Activated T-helper 17 cell treated with anti-CD3 and anti-CD28 coated beads, Interleukin-2, amount 50 U/mL, for 72 hours (primary cell): ENCODE measurements around the gene RRM2. TPM values are rescaled to one million over a fixed set of nuclear protein-coding genes. Genes with fewer than 3 reads are reported as not detected.
"Not testable (repeated sequence)": the region's sequence is repeated elsewhere in the genome, so short reads cannot be mapped to it uniquely, and the experiment has no call there.

Experiments used
- ATAC-seq: fragments of 150-1000 bp; cut with Tn5 transposase; replicated peaks from 2 replicates; pipeline ENCODE4 v1.10.0; 2021; ENCODE audit warnings: mild to moderate bottlenecking, moderate library complexity
- H3K27ac Mint-ChIP-seq: one replicate; pipeline ENCODE4 v1.8.0; 2022; ENCODE audit warnings: mixed read lengths
- H3K27me3 Mint-ChIP-seq: one replicate; pipeline ENCODE4 v1.8.0; 2022; ENCODE audit warnings: mixed read lengths
- H3K36me3 Mint-ChIP-seq: one replicate; pipeline ENCODE4 v1.8.0; 2022; ENCODE audit warnings: low read depth, mild to moderate bottlenecking, mixed read lengths
- H3K4me1 Mint-ChIP-seq: one replicate; pipeline ENCODE4 v1.8.0; 2022; ENCODE audit warnings: mixed read lengths
- H3K4me3 Mint-ChIP-seq: one replicate; pipeline ENCODE4 v1.8.0; 2022; ENCODE audit warnings: mild to moderate bottlenecking, mixed read lengths
- H3K9me3 Mint-ChIP-seq: one replicate; pipeline ENCODE4 v1.8.0; 2022; ENCODE audit warnings: mixed read lengths
- total RNA-seq, 2 donors: library from RNA; stranded (reverse); gene quantifications; one replicate each; pipeline ENCODE4 v1.2.3, GENCODE V29; 2022

Gene RRM2
- total RNA-seq, 2 donors from 2014 or later, result 515 to 567 TPM

DNA sequence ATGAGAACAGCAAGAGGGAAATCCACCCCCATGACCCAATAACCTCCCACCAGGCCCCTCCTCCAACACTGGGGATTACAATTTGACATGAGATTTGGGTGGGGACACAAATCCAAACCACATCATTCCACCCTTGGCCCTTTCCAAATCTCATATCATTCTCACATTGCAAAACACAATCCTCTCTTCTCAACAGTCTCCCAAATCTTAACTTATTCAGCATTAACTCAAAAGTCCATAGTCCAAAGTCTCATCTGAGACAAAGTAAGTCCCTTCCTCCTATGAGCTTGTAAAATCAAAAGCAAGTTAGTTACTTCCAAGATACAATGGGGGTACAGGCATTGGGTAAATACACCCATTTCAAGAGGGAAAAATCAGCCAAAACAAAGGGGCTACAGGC is 17.6 kb upstream of the RRM2 start:
- H3K27me3 Mint-ChIP-seq, H3K4me3 Mint-ChIP-seq, H3K9me3 Mint-ChIP-seq, H3K4me1 Mint-ChIP-seq, H3K36me3 Mint-ChIP-seq, ATAC-seq, H3K27ac Mint-ChIP-seq: not testable (repeated sequence)

DNA sequence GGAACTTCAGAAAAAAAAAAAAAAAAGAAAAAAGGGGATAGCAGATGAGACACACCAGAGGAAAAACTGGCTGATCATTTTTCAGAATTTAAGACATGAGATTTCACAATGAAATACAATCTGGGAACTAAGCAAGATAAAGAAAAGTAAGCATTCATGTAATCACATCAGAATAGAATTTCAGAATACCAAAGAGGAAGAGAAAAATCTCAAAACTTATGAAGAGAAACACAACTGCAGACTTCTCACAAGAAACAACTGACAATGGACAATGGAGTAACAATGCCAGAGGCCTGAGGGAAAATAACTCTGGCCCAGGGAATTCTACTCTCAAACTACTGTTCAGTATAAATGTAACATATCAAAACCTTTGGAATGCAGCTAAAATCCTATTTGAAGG is 13.2 kb upstream of the RRM2 start:
- H3K4me1 Mint-ChIP-seq, result no peaks in the 10 kb centered on the region
- no peak overlapping the region for H3K27ac Mint-ChIP-seq
- H3K36me3 Mint-ChIP-seq, result no peaks in the 10 kb centered on the region
- H3K9me3 Mint-ChIP-seq, result peaks cover 5% of the 10 kb centered on the region
- H3K4me3 Mint-ChIP-seq, result no peak overlapping the region
- peaks cover 6% of the 10 kb centered on the region for H3K27me3 Mint-ChIP-seq
- no peak for ATAC-seq

DNA sequence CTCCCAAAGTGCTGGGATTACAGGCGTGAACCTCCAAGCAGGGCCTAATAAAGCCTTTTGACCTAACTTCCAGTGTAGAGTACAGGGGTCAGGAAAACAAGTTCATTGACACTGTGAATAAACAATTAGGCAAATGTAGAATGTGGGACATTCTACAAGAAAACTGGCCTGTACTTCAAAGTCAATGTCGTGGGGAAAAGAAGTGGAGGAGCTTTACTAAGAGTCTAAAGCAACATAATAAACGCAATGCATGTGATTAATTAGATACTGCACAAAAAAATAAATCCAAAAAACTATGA is 3.6 kb upstream of the RRM2 start:
- peaks cover 39% of the 10 kb centered on the region for H3K36me3 Mint-ChIP-seq
- H3K9me3 Mint-ChIP-seq, result no peaks in the 10 kb centered on the region
- peak overlapping the region; percentile 38 for H3K4me3 Mint-ChIP-seq
- no peak overlapping the region for H3K27ac Mint-ChIP-seq
- H3K4me1 Mint-ChIP-seq, result peaks cover 11% of the 10 kb centered on the region
- H3K27me3 Mint-ChIP-seq, result no peaks in the 10 kb centered on the region
- ATAC-seq, result no peak

DNA sequence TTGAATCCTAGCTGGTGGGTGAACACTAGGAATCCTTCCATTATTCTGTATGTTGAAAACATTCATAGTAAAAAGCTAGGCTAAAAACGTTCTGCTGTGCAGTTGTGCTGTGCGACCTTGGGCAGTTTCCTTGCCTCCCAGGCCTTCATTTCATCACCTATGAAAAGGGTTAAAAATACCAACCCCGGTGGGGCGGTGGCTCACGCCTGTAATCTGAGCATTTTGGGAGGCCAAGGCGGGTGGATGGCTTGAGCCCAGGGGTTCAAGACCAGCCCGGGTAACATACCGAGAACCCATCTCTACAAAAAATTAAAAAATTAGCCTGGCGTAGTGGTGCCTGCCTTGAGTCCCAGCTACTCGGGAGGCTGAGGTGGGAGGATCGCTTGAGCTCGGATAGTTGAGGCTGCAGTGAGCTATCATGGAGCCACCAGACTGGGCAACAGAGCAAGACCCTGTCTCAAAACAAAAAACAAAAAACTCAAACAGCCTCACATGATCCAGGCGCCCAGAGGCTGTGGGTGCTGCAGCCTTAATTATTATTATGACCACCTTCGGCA is 2.9 kb upstream of the RRM2 start:
- no peak for ATAC-seq
- Mint-ChIP-seq H3K27me3 (no peaks in the 10 kb centered on the region), H3K4me3 (peak overlapping the region; percentile 100), H3K36me3 (peaks cover 46% of the 10 kb centered on the region), H3K9me3 (no peaks in the 10 kb centered on the region), H3K4me1 (peaks cover 11% of the 10 kb centered on the region), H3K27ac (peak overlapping the region; percentile 86)

DNA sequence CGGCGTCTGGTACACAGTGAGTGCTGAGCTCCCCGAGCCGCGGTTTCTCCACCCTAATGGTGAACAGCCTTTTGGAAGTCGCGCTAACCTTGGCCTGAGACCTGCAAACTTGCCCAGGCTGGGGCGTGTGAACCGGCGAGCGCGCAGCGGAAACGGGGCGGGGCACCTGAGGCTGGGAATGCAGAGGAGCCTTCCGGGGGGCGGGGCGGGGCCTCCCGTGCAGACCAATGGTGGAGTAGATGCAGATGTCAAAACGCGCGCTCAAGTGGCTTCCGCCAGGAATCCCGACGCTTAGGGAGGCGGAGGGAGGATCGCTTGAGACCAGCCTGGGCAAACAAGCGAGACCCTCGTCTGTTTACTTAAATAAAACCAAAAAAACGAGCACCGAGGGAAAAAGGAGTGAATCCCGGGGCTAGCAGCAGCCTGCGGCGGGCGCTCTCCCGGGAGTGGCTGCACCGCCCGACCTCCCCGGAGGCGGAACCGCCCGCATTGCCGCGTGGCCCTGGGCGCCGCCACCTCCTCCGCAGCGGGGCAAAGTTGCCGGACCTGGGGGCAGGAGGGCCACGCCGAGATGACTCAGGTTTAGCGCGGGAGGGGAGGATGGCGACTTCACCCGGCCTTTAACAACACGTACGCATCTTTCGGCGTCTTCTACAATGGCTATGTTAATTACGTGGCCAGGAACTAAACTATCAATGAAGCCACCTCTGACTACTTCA is 2.2 kb upstream of the RRM2 start:
- Mint-ChIP-seq H3K27ac (peak overlapping the region; percentile 86), H3K36me3 (peaks cover 52% of the 10 kb centered on the region), H3K9me3 (no peaks in the 10 kb centered on the region), H3K27me3 (no peaks in the 10 kb centered on the region), H3K4me1 (peaks cover 16% of the 10 kb centered on the region), H3K4me3 (peak overlapping the region; percentile 100)
- ATAC-seq, result peak; percentile 68

DNA sequence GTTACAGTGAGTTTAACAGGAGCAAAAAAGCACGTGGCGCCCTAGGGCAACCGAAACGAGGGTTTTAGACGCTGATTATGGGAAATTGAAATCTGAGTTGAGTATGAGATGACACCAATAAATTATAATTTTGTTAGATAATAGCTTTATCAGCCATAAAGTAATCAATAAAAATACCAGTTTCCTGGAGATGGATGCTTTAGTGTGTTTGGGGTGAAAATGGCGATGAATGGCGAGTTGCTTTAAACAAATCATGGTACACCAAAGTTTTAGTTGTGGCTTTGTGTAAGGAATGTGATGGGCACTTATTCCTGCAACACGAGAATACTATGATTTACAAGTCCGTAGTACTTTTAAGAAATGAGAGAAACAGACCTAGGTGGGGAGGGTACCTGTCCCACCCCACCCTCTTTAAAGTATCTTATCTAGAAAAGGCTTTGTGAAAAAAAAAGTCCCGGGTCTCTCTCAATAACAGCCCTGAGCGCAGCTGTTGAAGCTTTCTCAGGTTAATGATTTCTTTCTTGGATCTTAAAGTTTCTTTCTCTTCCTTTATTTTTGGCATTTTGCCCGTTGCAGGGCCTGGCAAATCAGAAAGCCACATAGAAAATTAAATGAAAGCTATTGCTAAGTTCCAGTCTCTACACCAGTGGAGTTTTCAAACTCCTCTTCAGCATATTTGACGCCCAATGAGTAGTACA is 1.5 kb upstream of the RRM2 start:
- Mint-ChIP-seq H3K4me1 (peaks cover 22% of the 10 kb centered on the region), H3K36me3 (peaks cover 59% of the 10 kb centered on the region), H3K4me3 (peak overlapping the region; percentile 100), H3K27ac (peak overlapping the region; percentile 86), H3K27me3 (no peaks in the 10 kb centered on the region), H3K9me3 (no peaks in the 10 kb centered on the region)
- no peak for ATAC-seq

DNA sequence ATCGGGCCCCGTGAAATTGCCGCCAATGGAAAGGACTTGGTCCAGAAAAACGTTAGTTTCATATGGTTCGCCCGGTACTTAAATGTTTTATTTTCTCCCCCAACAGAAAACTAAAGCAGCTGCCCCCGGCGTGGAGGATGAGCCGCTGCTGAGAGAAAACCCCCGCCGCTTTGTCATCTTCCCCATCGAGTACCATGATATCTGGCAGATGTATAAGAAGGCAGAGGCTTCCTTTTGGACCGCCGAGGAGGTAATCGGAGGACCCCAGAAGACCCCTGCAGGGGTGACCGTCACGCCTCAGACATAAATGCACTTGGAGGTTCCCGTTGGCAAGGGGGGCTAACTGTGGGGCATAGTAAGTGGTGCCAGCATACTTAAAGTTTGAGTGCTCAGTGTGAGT is 742 bp downstream of the RRM2 start:
- Mint-ChIP-seq H3K27ac (peak overlapping the region; percentile 96), H3K9me3 (no peaks in the 10 kb centered on the region), H3K36me3 (peaks cover 82% of the 10 kb centered on the region), H3K27me3 (no peaks in the 10 kb centered on the region), H3K4me3 (peak overlapping the region; percentile 100), H3K4me1 (peaks cover 18% of the 10 kb centered on the region)
- no peak for ATAC-seq

DNA sequence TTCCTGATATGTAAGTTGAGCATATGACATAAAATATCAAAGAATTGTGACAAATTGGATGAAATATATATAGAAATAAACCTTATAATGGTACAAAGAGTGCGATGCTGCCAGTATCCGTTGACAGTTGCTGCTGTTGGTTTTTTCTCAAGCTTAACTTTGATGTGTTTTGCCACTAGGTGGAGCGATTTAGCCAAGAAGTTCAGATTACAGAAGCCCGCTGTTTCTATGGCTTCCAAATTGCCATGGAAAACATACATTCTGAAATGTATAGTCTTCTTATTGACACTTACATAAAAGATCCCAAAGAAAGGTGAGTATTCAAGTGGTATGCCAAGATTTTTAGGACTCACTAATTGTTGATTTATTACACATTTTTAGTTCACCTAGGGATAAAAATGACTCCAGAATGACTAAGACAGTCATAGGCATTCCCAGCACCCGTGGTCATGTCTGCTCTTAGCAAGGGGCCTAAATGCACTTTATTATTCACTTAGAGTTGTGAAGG is 2.1 kb downstream of the RRM2 start:
- Mint-ChIP-seq H3K27ac (peak overlapping the region; percentile 96), H3K9me3 (no peaks in the 10 kb centered on the region), H3K27me3 (no peaks in the 10 kb centered on the region), H3K4me1 (peaks cover 24% of the 10 kb centered on the region), H3K4me3 (peak overlapping the region; percentile 100), H3K36me3 (peaks cover 94% of the 10 kb centered on the region)
- ATAC-seq, result no peak

DNA sequence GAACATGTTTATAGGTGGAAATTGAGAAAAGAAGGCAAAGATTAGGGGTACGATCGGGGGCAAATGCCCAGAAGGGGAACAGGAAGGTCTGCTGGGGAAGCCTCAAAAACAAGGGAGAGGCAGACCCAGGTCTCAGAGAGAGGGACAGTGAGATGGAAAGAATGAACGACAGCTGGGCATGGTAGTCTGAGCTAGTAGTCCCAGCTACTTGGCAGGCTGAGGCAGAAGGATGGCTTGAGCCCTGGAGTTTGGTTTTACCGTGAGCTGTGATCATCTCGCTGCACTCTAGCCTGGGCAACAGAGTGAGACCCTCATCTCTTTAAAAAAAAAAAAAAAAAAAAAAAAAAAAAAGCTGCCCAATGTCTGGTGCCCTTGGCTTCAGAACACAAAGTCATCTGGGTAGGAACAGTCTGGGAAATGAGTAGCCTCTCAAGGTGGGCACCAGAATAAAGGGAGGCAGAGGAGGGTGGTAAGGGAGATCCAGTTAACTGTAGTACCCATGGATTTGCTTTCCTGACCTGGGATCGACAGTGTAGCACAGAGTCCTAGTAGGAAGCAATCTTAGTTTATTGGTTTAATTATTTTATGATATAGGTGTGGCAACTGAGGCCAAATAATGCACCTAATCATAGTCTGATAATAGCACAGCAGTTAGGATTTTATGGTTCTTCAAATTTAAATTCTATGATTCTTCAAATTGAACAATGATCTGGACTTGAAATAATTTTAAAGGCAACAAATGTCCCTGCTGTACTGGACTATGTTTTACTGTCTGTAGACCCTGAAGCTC is 3.5 kb downstream of the RRM2 start:
- peaks cover 97% of the 10 kb centered on the region for H3K36me3 Mint-ChIP-seq
- no peak for ATAC-seq
- H3K27me3 Mint-ChIP-seq, result no peaks in the 10 kb centered on the region
- peak overlapping the region; percentile 100 for H3K4me3 Mint-ChIP-seq
- H3K4me1 Mint-ChIP-seq, result peaks cover 24% of the 10 kb centered on the region
- no peaks in the 10 kb centered on the region for H3K9me3 Mint-ChIP-seq
- H3K27ac Mint-ChIP-seq, result no peak overlapping the region

DNA sequence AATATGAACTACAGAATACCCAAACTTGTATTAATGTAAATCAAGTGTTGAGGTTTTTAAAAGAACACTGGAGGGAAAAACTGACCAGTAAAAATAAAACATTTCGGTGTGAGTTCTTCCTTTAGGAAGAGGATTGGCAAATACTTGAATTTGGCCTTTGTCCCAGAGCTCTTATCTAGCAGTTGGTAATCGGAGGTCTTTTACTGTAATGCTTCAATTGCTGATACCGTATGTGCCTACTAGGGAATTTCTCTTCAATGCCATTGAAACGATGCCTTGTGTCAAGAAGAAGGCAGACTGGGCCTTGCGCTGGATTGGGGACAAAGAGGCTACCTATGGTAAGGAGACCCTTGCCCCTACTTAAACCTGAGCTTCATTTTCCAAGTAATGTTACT is 4.1 kb downstream of the RRM2 start:
- no peaks in the 10 kb centered on the region for H3K9me3 Mint-ChIP-seq
- no peaks in the 10 kb centered on the region for H3K27me3 Mint-ChIP-seq
- H3K27ac Mint-ChIP-seq, result no peak overlapping the region
- no peak for ATAC-seq
- H3K36me3 Mint-ChIP-seq, result peaks cover 97% of the 10 kb centered on the region
- H3K4me1 Mint-ChIP-seq, result peaks cover 24% of the 10 kb centered on the region
- H3K4me3 Mint-ChIP-seq, result peak overlapping the region; percentile 100

DNA sequence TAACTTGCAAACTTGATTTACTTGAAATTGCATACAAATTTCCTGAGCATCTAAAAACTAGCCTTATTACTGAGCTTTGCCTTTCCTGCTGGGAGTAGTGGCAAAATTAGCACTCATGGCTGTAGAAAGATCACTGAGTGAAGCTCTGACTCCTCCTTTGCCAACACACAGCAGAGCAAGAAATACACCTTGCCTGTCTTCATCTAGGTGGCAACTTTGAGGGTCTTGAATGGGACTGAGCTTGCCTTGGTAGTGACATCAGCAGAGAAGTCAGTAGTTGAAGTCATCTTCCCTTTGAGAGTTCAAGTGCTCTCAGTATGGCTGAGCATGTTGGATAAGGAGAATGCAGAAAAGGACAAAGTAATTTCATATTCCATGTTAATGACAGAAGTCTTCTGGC is 5.9 kb downstream of the RRM2 start:
- no peaks in the 10 kb centered on the region for H3K9me3 Mint-ChIP-seq
- H3K4me1 Mint-ChIP-seq, result peaks cover 24% of the 10 kb centered on the region
- H3K36me3 Mint-ChIP-seq, result peaks cover 90% of the 10 kb centered on the region
- ATAC-seq, result no peak
- H3K27me3 Mint-ChIP-seq, result no peaks in the 10 kb centered on the region
- H3K4me3 Mint-ChIP-seq, result peak overlapping the region; percentile 43
- H3K27ac Mint-ChIP-seq, result no peak overlapping the region

DNA sequence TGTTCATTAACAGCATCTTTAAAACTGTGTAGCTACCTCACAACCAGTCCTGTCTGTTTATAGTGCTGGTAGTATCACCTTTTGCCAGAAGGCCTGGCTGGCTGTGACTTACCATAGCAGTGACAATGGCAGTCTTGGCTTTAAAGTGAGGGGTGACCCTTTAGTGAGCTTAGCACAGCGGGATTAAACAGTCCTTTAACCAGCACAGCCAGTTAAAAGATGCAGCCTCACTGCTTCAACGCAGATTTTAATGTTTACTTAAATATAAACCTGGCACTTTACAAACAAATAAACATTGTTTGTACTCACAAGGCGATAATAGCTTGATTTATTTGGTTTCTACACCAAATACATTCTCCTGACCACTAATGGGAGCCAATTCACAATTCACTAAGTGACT is 7.0 kb downstream of the RRM2 start:
- peaks cover 19% of the 10 kb centered on the region for H3K4me1 Mint-ChIP-seq
- H3K27ac Mint-ChIP-seq, result no peak overlapping the region
- peaks cover 79% of the 10 kb centered on the region for H3K36me3 Mint-ChIP-seq
- no peaks in the 10 kb centered on the region for H3K27me3 Mint-ChIP-seq
- ATAC-seq, result no peak
- no peaks in the 10 kb centered on the region for H3K9me3 Mint-ChIP-seq
- no peak overlapping the region for H3K4me3 Mint-ChIP-seq

DNA sequence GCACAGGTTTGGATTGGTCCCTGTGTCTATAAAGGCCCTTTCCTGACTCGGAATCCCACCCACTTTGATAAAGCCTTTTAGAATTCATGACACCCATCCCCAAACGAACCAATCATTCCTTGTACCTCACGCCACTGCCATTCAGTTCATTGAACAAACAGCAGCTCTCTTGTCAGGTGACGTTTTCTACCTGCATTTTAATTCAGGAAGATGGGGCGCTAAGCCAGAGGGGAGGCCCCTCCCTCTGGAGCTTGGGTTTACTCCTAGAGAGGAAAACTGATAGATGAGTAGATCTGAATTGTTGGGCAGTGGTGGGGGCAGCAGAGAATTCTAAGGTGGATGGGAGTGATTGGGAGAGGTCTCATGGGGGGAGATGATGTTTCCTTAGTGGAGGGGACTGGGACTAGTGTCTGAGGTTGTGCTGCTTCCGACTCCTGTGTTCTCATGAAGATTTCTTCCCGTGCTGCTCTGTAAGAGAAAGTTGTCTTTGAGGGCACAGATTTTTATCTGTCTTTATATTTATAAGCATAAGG is 9.6 kb downstream of the RRM2 start:
- H3K4me3 Mint-ChIP-seq, result no peak overlapping the region
- no peak for ATAC-seq
- no peaks in the 10 kb centered on the region for H3K9me3 Mint-ChIP-seq
- H3K36me3 Mint-ChIP-seq, result peaks cover 53% of the 10 kb centered on the region
- peak overlapping the region; percentile 54 for H3K27ac Mint-ChIP-seq
- peaks cover 7% of the 10 kb centered on the region for H3K4me1 Mint-ChIP-seq
- H3K27me3 Mint-ChIP-seq, result no peaks in the 10 kb centered on the region

DNA sequence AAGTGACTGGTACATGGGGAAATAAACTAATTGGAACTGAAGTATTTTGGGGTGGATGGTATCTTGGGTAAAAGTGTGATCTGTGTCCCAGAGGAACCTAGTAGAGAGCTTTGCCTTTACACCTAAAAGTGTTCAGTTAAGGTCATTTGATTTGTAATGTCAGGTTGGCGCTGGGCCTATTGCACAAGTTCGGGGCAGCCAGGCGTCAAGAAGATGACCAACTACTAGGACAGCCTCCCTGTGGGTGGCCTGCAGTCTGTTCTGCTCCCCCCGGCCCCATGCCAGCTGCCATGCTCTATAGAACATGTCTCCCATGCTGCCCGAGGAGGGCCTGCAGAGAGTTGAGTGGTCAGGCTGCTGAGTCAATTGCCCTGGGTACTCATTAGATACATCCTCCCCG is 10.1 kb downstream of the RRM2 start:
- Mint-ChIP-seq H3K36me3 (peaks cover 48% of the 10 kb centered on the region), H3K27me3 (no peaks in the 10 kb centered on the region), H3K4me1 (peaks cover 7% of the 10 kb centered on the region), H3K9me3 (no peaks in the 10 kb centered on the region), H3K27ac (peak overlapping the region; percentile 54), H3K4me3 (no peak overlapping the region)
- ATAC-seq, result no peak
